GM21381 (cell line): Measurements from ENCODE around the gene RTN4RL1.

Experiments
- ATAC-seq: cut with Tn5 transposase; IDR thresholded peaks from one replicate; pipeline ENCODE4 v1.9.1; 2021; ENCODE audit warnings: mild to moderate bottlenecking, moderate library complexity; ENCODE audit not compliant: unreplicated experiment

The RTN4RL1 gene

DNA sequence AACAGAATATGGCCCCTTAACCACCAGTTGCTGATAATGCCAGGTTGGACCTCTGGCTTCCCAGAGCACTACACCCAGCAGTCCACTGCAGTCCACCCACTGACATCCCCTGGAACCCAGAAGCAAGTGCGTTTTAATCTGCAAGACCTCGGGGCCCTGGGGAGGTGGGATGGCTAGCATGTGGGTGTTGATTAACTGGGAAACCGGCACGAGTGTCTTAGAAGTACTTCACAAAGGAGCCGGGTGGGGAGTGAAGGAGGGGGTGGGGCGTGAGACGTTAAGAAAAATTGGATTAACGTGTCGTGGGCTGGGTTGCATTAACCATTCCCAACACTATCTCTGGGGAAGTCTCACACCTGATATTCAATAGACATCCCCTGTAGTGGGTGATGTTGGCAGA is 23.7 kb upstream of the RTN4RL1 start:
- ATAC-seq, result no peak

GRCh38 chr17:2047590-2047989 is 22.5 kb upstream of the RTN4RL1 start:
- no peak for ATAC-seq

DNA sequence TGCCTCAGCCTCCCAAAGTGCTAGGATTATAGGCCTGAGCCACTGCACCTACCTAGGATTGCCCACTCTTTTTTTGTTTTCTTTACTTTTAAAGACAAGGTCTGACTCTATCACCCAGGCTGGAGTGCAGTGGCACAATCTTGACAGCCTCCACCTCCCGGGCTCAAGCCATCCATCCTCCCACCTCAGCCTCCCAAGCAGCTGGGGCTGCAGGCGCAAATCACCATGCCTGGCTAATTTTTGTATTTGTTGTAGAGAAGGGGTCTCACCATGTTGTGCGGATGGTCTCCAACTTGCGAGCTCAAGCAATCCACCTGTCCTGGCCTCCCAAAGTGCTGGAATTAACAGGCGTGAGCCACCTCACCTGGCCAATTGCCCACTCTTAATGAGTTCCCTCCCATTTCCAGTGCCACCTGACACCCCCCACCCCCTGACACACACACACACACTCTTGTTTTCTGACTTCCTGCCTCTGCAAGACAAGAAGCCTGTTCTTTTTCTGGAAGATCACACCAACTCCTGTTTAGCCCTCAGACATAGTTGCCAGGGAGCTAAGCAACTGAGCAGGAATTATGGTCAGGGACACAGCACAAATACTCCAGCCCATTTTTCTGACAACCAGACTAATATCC is 19.2 kb upstream of the RTN4RL1 start:
- no peak for ATAC-seq

DNA sequence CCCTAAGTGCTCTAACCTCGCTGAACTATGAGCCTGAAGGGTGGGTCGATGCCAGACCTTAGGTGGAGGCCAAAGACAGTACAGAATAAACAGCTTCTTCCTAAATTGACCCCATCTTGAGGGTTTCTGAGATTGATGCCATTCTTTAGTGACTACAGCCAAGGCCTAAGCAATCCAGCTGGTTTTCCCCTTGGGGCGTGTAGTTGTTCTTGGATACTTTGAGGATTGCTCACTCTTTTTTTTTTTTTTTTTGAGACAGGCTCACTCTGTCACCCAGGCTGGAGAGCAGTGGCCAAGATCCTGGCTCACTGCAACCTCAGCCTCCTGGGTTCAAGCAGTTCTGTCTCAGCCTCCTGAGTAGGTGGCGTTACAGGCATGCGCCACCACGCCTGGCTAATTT is 18.7 kb upstream of the RTN4RL1 start:
- no peak for ATAC-seq

- no peak for ATAC-seq
Measured at GRCh38 chr17:2042933-2043332, 17.8 kb upstream of the RTN4RL1 start.

DNA sequence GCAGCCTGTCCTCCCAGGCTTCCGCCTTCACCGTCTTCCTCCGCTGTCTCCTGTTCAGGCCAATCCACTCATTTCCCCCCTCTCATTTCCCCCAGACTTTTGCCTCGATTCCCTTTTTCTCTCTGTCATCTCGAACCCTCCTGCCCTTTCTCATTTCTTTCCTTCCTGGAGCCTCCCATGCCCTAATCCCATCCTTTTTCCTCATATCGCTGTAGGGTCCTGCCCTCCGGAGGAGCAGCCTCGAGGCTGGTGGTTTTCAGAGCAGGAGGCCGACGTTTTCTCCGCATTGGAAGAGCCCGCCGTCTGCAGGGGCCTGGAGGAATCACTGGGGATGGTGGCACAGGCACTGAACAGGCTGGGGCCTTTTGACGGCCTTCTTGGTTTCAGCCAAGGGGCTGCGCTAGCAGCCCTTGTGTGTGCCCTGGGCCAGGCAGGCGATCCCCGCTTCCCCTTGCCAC is 17.3 kb upstream of the RTN4RL1 start:
- ATAC-seq, result no peak

GRCh38 chr17:2041561-2042389 is 16.6 kb upstream of the RTN4RL1 start, which contains the start of gene OVCA2:
TSS of gene OVCA2 (plus strand) at chr17:2042022. CDS start at chr17:2042048, 26 bp downstream.
- ATAC-seq, result peak; percentile 90

GRCh38 chr17:2040942-2041560 is 15.9 kb upstream of the RTN4RL1 start:
- ATAC-seq, result no peak

GRCh38 chr17:2040219-2040827 is 15.2 kb upstream of the RTN4RL1 start:
- no peak for ATAC-seq

GRCh38 chr17:2037155-2037554 is 12.0 kb upstream of the RTN4RL1 start:
- ATAC-seq, result no peak

- no peak for ATAC-seq
Measured at GRCh38 chr17:2035541-2036488, 10.7 kb upstream of the RTN4RL1 start.

DNA sequence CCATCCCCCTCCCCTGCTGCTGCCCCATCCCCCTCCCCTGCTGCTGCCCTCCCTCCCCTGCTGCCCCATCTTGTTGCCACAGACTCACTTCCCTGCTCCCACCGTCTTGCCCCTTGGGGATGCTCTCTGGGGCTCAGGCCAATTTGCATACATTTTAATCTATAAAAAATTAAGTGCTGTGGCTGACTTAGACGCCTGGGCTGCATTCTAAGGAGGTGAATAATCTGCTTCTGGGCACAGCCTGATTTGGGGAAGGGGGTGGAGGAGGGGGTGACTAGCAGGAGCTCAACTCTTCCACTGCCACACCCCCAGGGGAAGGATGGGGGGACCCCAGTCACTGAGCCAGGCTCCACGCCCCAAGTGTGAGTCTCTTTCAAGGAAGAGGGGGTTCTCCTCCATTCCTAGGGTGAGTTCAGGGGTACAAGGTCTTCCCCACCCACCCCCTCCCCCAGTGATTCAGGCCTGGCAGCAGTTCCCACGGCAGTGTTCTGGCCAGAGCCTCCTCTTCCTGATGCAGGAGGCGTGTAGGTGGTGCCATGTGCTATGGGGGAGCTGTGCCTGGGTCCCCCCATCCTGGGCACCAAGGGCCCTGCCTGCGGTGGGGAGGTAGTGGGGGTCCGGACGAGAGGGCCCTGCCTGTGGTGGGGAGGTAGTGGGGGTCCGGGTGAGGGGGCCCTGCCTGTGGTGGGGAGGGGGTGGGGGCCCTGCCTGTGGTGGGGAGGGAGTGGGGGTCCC is 9.8 kb upstream of the RTN4RL1 start:
- no peak for ATAC-seq

- no peak for ATAC-seq
Measured at GRCh38 chr17:2034157-2034556, 9.0 kb upstream of the RTN4RL1 start.

GRCh38 chr17:2033153-2033552 is 8.0 kb upstream of the RTN4RL1 start:
- ATAC-seq, result no peak

- ATAC-seq, result no peak
Measured at GRCh38 chr17:2030779-2031163, 5.6 kb upstream of the RTN4RL1 start.

DNA sequence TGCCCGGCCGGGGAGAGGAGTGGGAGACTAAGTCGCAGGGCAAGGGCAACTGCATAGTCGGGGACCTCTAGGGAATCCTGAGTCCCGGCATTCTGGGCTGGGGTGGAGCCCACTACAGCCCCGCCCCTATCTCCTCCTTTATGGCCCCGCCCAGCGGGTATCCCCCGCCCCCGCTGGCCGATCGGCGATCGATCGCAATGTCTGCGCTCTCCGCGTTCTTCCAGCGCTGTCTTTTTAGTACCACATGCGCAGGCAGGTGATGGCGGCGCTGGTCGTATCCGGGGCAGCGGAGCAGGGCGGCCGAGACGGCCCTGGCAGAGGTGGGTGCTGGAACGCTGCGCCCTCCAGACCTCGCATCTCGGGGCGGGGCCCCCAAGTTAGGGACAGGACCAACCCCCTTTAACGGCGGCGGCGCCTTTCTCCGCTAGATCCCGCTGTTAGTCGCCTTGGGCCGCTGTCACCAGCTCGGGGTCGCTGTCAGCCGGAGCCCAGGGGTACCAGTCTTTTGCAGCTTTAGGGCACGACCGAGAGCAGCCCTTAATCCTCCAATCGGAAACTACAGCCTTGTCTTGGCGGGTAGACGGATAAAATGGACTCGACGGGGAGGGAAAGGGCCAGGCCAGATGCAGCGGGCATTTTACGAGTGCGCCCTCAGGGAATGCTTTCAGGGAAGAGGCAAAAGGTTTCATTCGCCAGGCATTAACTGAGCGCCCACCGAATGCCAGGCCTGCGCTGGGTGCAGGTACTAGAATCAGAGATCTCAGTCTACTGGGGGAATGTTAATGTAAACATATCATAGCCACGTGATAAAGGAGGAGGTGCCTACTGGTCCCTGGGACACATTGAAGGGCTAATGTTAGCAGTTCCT is 5.0 kb upstream of the RTN4RL1 start, which contains the start of gene DPH1:
Gene DPH1, plus strand, starts transcription at position 243 of the 868 bp plus-strand sequence. Its CDS starts 17 bp downstream, at position 260.
- peak; percentile 60 for ATAC-seq

DNA sequence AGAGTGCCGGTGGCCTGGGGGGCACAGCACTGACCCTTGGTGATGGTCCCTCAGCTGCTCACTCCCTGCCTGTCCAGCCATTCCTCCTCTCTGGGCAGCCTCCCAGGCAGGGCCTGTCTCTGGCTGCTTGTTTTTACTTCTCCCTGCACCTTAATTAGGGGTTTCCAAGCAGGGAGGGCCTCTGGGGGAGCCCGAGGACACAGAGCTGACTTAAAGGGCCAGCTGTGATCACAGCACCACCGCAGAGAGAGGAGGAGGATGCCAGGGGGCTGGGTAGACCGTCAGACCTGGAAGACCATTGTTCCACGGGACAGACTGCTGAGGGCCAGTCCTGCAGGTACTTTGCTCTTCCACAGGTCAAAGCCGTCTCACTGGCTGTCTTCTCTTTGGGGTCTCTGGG is 3.6 kb upstream of the RTN4RL1 start:
- no peak for ATAC-seq

DNA sequence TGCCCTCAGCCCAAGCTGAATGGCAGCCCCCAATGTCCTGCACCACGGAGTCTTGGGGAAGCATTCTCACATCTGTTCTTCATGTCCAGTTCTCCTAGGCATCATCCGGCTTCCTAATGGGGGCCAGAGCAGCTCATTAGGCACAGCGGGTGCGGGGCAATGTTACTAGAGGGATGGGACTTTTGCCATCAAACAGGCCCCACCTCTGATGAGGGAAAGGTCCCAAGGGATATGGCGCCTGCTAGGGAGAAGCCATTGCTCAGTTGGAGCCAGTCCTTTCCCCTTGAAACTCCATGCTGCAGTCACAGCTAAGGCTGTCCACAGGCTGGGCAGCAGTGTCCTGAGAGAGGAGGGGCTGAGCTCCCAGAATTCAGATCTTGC is 3.1 kb upstream of the RTN4RL1 start:
- ATAC-seq, result no peak
